ENCODE results near the gene FGF14.
"Not testable (repeated sequence)": the region's sequence is repeated elsewhere in the genome, so short reads cannot be mapped to it uniquely, and the experiment has no call there.

FGF14 gene

GRCh38 chr13:102012299-102013293 lies 389.3 kb downstream of the FGF14 start:
- TF ChIP-seq CTCF (IDR thresholded peaks at IDR 0.05; ENCODE audit: insufficient read depth, low read length, poor library complexity, severe bottlenecking), result no peak
- DNase-seq (ENCODE audit: extremely low read depth, insufficient read length), result no peak
- no peaks in the 10 kb centered on the region for H3K36me3 ChIP-seq (ENCODE audit: control insufficient read depth, insufficient read depth, low read length)
- H3K27me3 ChIP-seq (replicated peaks; ENCODE audit: control insufficient read depth, insufficient read depth, low read length), result no peaks in the 10 kb centered on the region
- no peak overlapping the region for H3K4me3 ChIP-seq (replicated peaks; ENCODE audit: low read depth, low read length)

- not testable (repeated sequence) for H3K27me3 ChIP-seq (replicated peaks; ENCODE audit: control insufficient read depth, insufficient read depth, low read length); H3K4me3 ChIP-seq (replicated peaks; ENCODE audit: low read depth, low read length); H3K36me3 ChIP-seq (ENCODE audit: control insufficient read depth, insufficient read depth, low read length); DNase-seq (ENCODE audit: extremely low read depth, insufficient read length)
Measured at GRCh38 chr13:102011455-102011854, 390.4 kb downstream of the FGF14 start.

- Histone ChIP-seq H3K36me3 (ENCODE audit: control insufficient read depth, insufficient read depth, low read length) (no peaks in the 10 kb centered on the region), H3K27me3 (replicated peaks; ENCODE audit: control insufficient read depth, insufficient read depth, low read length) (no peaks in the 10 kb centered on the region), H3K4me3 (replicated peaks; ENCODE audit: low read depth, low read length) (no peak overlapping the region)
- no peak for TF ChIP-seq CTCF (IDR thresholded peaks at IDR 0.05; ENCODE audit: insufficient read depth, low read length, poor library complexity, severe bottlenecking)
- no peak for DNase-seq (ENCODE audit: extremely low read depth, insufficient read length)
Measured at GRCh38 chr13:102003848-102004570, 397.8 kb downstream of the FGF14 start.

- no peaks in the 10 kb centered on the region for H3K36me3 ChIP-seq (ENCODE audit: control insufficient read depth, insufficient read depth, low read length)
- DNase-seq (ENCODE audit: extremely low read depth, insufficient read length), result no peak
- TF ChIP-seq CTCF (IDR thresholded peaks at IDR 0.05; ENCODE audit: insufficient read depth, low read length, poor library complexity, severe bottlenecking), result no peak
- H3K4me3 ChIP-seq (replicated peaks; ENCODE audit: low read depth, low read length), result no peak overlapping the region
- H3K27me3 ChIP-seq (replicated peaks; ENCODE audit: control insufficient read depth, insufficient read depth, low read length), result no peaks in the 10 kb centered on the region
Measured at GRCh38 chr13:102002287-102002686, 399.6 kb downstream of the FGF14 start.

GRCh38 chr13:102000764-102001163 lies 401.1 kb downstream of the FGF14 start:
- no peak for TF ChIP-seq CTCF (IDR thresholded peaks at IDR 0.05; ENCODE audit: insufficient read depth, low read length, poor library complexity, severe bottlenecking)

GRCh38 chr13:101998129-101998528 lies 403.7 kb downstream of the FGF14 start:
- TF ChIP-seq CTCF (IDR thresholded peaks at IDR 0.05; ENCODE audit: insufficient read depth, low read length, poor library complexity, severe bottlenecking), result no peak
- H3K27me3 ChIP-seq (replicated peaks; ENCODE audit: control insufficient read depth, insufficient read depth, low read length), result no peaks in the 10 kb centered on the region
- no peak overlapping the region for H3K4me3 ChIP-seq (replicated peaks; ENCODE audit: low read depth, low read length)
- no peaks in the 10 kb centered on the region for H3K36me3 ChIP-seq (ENCODE audit: control insufficient read depth, insufficient read depth, low read length)
- no peak for DNase-seq (ENCODE audit: extremely low read depth, insufficient read length)

More at GRCh38 chr13:102000764-102001163, 401.1 kb downstream of the FGF14 start:
- Histone ChIP-seq H3K4me3 (replicated peaks; ENCODE audit: low read depth, low read length) (no peak overlapping the region), H3K27me3 (replicated peaks; ENCODE audit: control insufficient read depth, insufficient read depth, low read length) (no peaks in the 10 kb centered on the region), H3K36me3 (ENCODE audit: control insufficient read depth, insufficient read depth, low read length) (no peaks in the 10 kb centered on the region)
- no peak for DNase-seq (ENCODE audit: extremely low read depth, insufficient read length)
